HepG2 (cell line): ENCODE results near the gene PMM2. TPM values are rescaled to one million over a fixed set of nuclear protein-coding genes. Genes with fewer than 3 reads are reported as not detected.

Source experiments
- ATAC-seq: fragments of 200-7000 bp; cut with Tn5 transposase; 3 replicates; pipeline ENCODE4 v1.9.1; 2020; ENCODE audit warnings: mild to moderate bottlenecking, moderate library complexity
- BruUV-seq: library from RNA; stranded (reverse); fragments of 400-500 nt; replicated peaks from 2 replicates; lab custom pipeline; 2021; lab: Mats Ljungman, UMichigan
- CTCF ChIA-PET: fragments of 300-600 bp; formaldehyde crosslinking; extraction: SDS; loops from one replicate; lab custom pipeline; 2021; ENCODE audit warnings: low total read pairs, inconsistent platforms, low intra/inter-chr PET ratio; lab: Yijun Ruan, JAX
- POLR2A ChIA-PET: fragments of 350-600 bp; sonication (Branson Sonifier 250); formaldehyde crosslinking; loops from one replicate; lab custom pipeline; 2020; ENCODE audit warnings: antibody characterized with exemption, inconsistent platforms; lab: Yijun Ruan, JAX
- DNase-seq: peaks from one replicate; pipeline ENCODE4 v3.0.0-alpha.2; 2015; ENCODE audit warnings: low spot score
- FAIRE-seq: peaks from 3 replicates; lab custom pipeline; 2011; peaks lifted over from hg19 to GRCh38; lab: Jason Lieb, UNC
- H2AFZ ChIP-seq: one replicate; pipeline ENCODE4 v1.6.1; 2011; ENCODE audit warnings: low read length, inconsistent platforms
- H3K27ac ChIP-seq: fragments of 300-600 bp; 3 replicates; pipeline ENCODE4 v1.8.0; 2011; ENCODE audit warnings: mixed run types, mild to moderate bottlenecking, mixed read lengths, low read length, inconsistent platforms; ENCODE audit not compliant: insufficient read depth; ENCODE audit errors: extremely low read length
- H3K27me3 ChIP-seq, 2 experiments: fragments of 200-600 bp in 1 of 2; 2 replicates in 1 of 2; 3 replicates in 1 of 2; pipeline versions ENCODE4 v1.6.0 to v1.8.0; 2011; ENCODE audit warnings: low read length in 2 of 2, mild to moderate bottlenecking in 2 of 2, moderate library complexity in 2 of 2, inconsistent platforms in 1 of 2; ENCODE audit not compliant: insufficient read depth in 2 of 2, control insufficient read depth in 1 of 2
- H3K36me3 ChIP-seq, 2 experiments: fragments of 200-600 bp in 1 of 2; replicated peaks in 1 of 2; 2 replicates in 1 of 2; 3 replicates in 1 of 2; pipeline versions ENCODE4 v1.5.1 to v1.8.0; 2011; ENCODE audit warnings: low read length in 2 of 2, inconsistent platforms in 1 of 2; ENCODE audit not compliant: insufficient read depth in 2 of 2, control insufficient read depth in 1 of 2
- H3K4me1 ChIP-seq: 2 replicates; pipeline ENCODE4 v1.5.1; 2012; ENCODE audit warnings: low read length, inconsistent platforms; ENCODE audit not compliant: insufficient read depth
- H3K4me2 ChIP-seq: 2 replicates; pipeline ENCODE4 v1.6.0; 2011; ENCODE audit warnings: low read depth, low read length, inconsistent platforms
- H3K4me3 ChIP-seq, 3 experiments: fragments of 200-600 bp in 1 of 3; sonication (generic), shearing (Covaris generic) in 1 of 3; replicated peaks in 1 of 3; 2 replicates each; pipeline ENCODE4 v1.5.1; 2011 to 2016; ENCODE audit warnings: low read length in 3 of 3, inconsistent platforms in 2 of 3, low read depth in 2 of 3, mild to moderate bottlenecking in 2 of 3, control low read depth in 1 of 3, mixed read lengths in 1 of 3; ENCODE audit not compliant: insufficient read depth in 1 of 3
- H3K79me2 ChIP-seq: one replicate; pipeline ENCODE4 v1.6.1; 2011; ENCODE audit warnings: low read length, inconsistent platforms; ENCODE audit not compliant: insufficient read depth
- H3K9ac ChIP-seq: 2 replicates; pipeline ENCODE4 v1.6.0; 2011; ENCODE audit warnings: mild to moderate bottlenecking, low read depth, low read length, inconsistent platforms; ENCODE audit not compliant: insufficient read depth
- H3K9me3 ChIP-seq: 2 replicates; pipeline ENCODE4 v1.5.1; 2012; ENCODE audit warnings: mild to moderate bottlenecking, low read length
- H4K20me1 ChIP-seq: 2 replicates; pipeline ENCODE4 v1.6.0; 2011; ENCODE audit warnings: inconsistent platforms, mild to moderate bottlenecking, low read length, moderate library complexity; ENCODE audit not compliant: insufficient read depth
- BRCA1 ChIP-seq: sonication (generic); formaldehyde crosslinking; IDR thresholded peaks from 2 replicates; pipeline ENCODE4 v1.4.0; 2020; ENCODE audit warnings: missing genetic modification reagents
- CBX5 ChIP-seq: sonication (generic); formaldehyde crosslinking; IDR thresholded peaks from 2 replicates; pipeline ENCODE4 v1.4.0; 2020; ENCODE audit warnings: missing genetic modification reagents, borderline replicate concordance
- ELF4 ChIP-seq: sonication (generic); formaldehyde crosslinking; IDR thresholded peaks from 2 replicates; pipeline ENCODE4 v1.5.0; 2020; ENCODE audit warnings: missing genetic modification reagents, mild to moderate bottlenecking, moderate library complexity, borderline replicate concordance
- EZH2 ChIP-seq: conservative IDR thresholded peaks from 2 replicates; pipeline ENCODE4 v1.6.1; 2012; ENCODE audit warnings: mild to moderate bottlenecking, low read depth, low read length, moderate library complexity
- FOXK2 ChIP-seq: fragments of 450-650 bp; IDR thresholded peaks from 2 replicates; pipeline ENCODE4 v1.6.1; 2016
- KAT7 ChIP-seq: IDR thresholded peaks from 2 replicates; pipeline ENCODE4 v1.6.1; 2018; ENCODE audit warnings: borderline replicate concordance, missing compliant biosample characterization
- MATR3 ChIP-seq: sonication (generic); formaldehyde crosslinking; IDR thresholded peaks from 2 replicates; pipeline ENCODE4 v1.4.0; 2020; ENCODE audit warnings: missing genetic modification reagents
- POLR2A ChIP-seq, 2 experiments: IDR thresholded peaks; 2 replicates each; pipeline ENCODE4 v1.6.1; 2011; ENCODE audit warnings: low read depth in 2 of 2, low read length in 2 of 2, mild to moderate bottlenecking in 1 of 2, moderate library complexity in 1 of 2; ENCODE audit not compliant: insufficient read depth in 1 of 2
- POLR2G ChIP-seq: fragments of 200-400 bp; formaldehyde crosslinking; IDR thresholded peaks from 2 replicates; pipeline ENCODE4 v1.6.1; 2018; ENCODE audit warnings: mild to moderate bottlenecking, low read depth, low read length, moderate library complexity
- SMARCE1 ChIP-seq: fragments of 450-650 bp; IDR thresholded peaks from 2 replicates; pipeline ENCODE4 v1.6.1; 2017; ENCODE audit warnings: borderline replicate concordance
- SP1 ChIP-seq, 2 experiments: fragments of 450-650 bp in 1 of 2; sonication (generic) in 1 of 2; formaldehyde crosslinking in 1 of 2; IDR thresholded peaks; 2 replicates each; pipeline versions ENCODE4 v1.4.0 to v1.6.1; 2016 to 2020; ENCODE audit warnings: missing genetic modification reagents in 1 of 2
- SP140L ChIP-seq: sonication (generic); formaldehyde crosslinking; IDR thresholded peaks from 2 replicates; pipeline ENCODE4 v1.4.0; 2020; ENCODE audit warnings: missing genetic modification reagents, borderline replicate concordance
- SP2 ChIP-seq: sonication (generic); formaldehyde crosslinking; IDR thresholded peaks from 2 replicates; pipeline ENCODE4 v1.5.1; 2020; ENCODE audit warnings: mild to moderate bottlenecking, missing genetic modification reagents
- STAG1 ChIP-seq: sonication (generic); formaldehyde crosslinking; IDR thresholded peaks from 2 replicates; pipeline ENCODE4 v1.4.0; 2020; ENCODE audit warnings: missing genetic modification reagents
- ZFAT ChIP-seq: sonication (generic); formaldehyde crosslinking; conservative IDR thresholded peaks from 2 replicates; pipeline ENCODE4 v1.8.1; 2023; ENCODE audit warnings: missing genetic modification reagents, inconsistent platforms
- ZFP1 ChIP-seq: IDR thresholded peaks from 2 replicates; pipeline ENCODE4 v1.6.1; 2016
- ZNF260 ChIP-seq: sonication (generic); formaldehyde crosslinking; IDR thresholded peaks from 2 replicates; pipeline ENCODE4 v1.4.0; 2020; ENCODE audit warnings: missing genetic modification reagents, low read depth, mild to moderate bottlenecking, borderline replicate concordance
- ZNF598 ChIP-seq: sonication (generic); formaldehyde crosslinking; IDR thresholded peaks from 2 replicates; pipeline ENCODE4 v1.5.1; 2020; ENCODE audit warnings: mild to moderate bottlenecking, missing genetic modification reagents, borderline replicate concordance
- ZNF75D ChIP-seq: sonication (generic); formaldehyde crosslinking; IDR thresholded peaks from 2 replicates; pipeline ENCODE4 v1.8.1; 2023; ENCODE audit warnings: missing genetic modification reagents, mild to moderate bottlenecking, borderline replicate concordance
- ZNF841 ChIP-seq: sonication (generic); formaldehyde crosslinking; IDR thresholded peaks from 2 replicates; pipeline ENCODE4 v1.8.1; 2023; ENCODE audit warnings: missing genetic modification reagents, borderline replicate concordance
- ZZZ3 ChIP-seq: sonication (generic); formaldehyde crosslinking; IDR thresholded peaks from 2 replicates; pipeline ENCODE4 v1.4.0; 2020; ENCODE audit warnings: missing genetic modification reagents, mild to moderate bottlenecking, borderline replicate concordance
- WGBS: methylation state at CpG from one replicate; pipeline ENCODE4 v1.1.6; 2017; ENCODE audit warnings: low lambda C conversion rate; 5-methylcytosine and 5-hydroxymethylcytosine counted together
- in situ Hi-C: cut with HindIII; loops from 2 replicates; pipeline ENCODE4 v1.10.0; 2017; ENCODE audit warnings: low pct_unique_long_range_greater_than_20kb; ENCODE audit not compliant: extremely low pct_ligation_motif_present
- intact Hi-C: fragments of 100-400 bp; cut with micrococcal nuclease; formaldehyde crosslinking; loops from one replicate; pipeline ENCODE4 v1.10.0; 2022; ENCODE audit not compliant: unreplicated experiment
- polyA plus RNA-seq, 8 experiments: library from polyadenylated mRNA; depleted of rRNA in 3 of 8; stranded (reverse) in 7 of 8; unstranded in 1 of 8; fragments of >200 nt; fragmentation: Illumina TruSeq in 4 of 8; extraction: Trizol in 4 of 8; gene quantifications; 2 replicates each; pipeline versions ENCODE4 v1.2.1 to v1.2.3, GENCODE V29; 2011 to 2016; ENCODE audit warnings: low read depth in 4 of 8, missing spikeins in 1 of 8, mixed read lengths in 1 of 8; ENCODE audit not compliant: insufficient read depth in 1 of 8
- total RNA-seq, 5 experiments: library from RNA; depleted of rRNA; stranded (reverse); fragments of >200 nt; fragmentation: Illumina TruSeq; extraction: Trizol; gene quantifications; 2 replicates each; pipeline ENCODE4 v1.2.3, GENCODE V29; 2016; ENCODE audit warnings: low read depth in 1 of 5
- TF ChIP-seq, protein P1 (sequence below): sonication (generic); formaldehyde crosslinking; IDR thresholded peaks from 2 replicates; pipeline ENCODE4 v1.8.1; 2023; ENCODE audit warnings: mild to moderate bottlenecking, moderate library complexity, missing genetic modification reagents
- TF ChIP-seq, protein P2 (sequence below): sonication (generic); formaldehyde crosslinking; IDR thresholded peaks from 2 replicates; pipeline ENCODE4 v1.4.0; 2020; ENCODE audit warnings: mild to moderate bottlenecking, missing genetic modification reagents

Gene PMM2
- total and polyA plus RNA-seq, 2 of the 13 experiments (the other 11 are each of a cell fraction or from before 2014, with no cell fraction given): 52.2 to 93.7 TPM

DNA sequence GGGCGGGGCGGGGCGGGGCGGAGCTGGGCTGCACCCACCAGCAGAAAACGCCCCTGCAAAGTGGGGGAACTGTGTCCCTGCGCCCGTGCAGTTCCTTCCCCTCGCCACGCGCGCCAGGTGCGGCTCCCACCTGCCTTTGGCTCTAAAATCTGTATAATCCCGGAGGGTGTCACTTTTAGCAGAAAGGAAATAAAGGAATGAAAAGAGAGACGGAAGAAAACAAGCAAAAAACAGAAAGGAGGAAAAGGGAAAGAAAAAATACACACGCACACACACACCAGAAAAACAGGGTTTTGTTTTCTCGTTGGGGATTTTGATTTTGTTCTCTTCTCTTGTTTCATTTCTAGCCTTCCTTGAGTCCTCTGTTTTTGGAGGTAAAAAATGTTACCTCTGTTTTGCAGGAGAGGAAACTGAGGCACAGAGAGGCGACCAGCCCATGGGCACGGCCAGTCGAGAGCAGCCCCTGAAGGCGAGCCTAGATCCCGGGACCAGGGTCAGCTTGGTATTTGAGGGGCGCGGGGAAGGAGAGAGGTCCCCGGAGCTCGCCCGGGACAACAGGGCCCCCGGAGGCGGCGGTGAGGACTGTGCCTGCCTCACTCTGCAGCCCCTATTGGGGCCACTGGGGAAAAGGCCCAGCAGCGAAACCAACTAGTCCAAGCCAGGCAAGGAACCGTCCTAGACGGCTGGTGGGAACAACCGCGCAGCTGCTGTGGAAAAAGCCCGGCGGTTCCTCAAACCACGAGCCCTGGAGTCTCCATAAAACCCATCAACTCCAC lies 71.8 kb downstream of the PMM2 start:
- in situ Hi-C loops: no loop called here
- Histone ChIP-seq H3K27me3 (no peaks in the 10 kb centered on the region; a peak in 1 of 5 replicates), H3K27ac (peak overlapping the region; percentile 46), H2AFZ (no peak overlapping the region), H3K36me3 (no peaks in the 10 kb centered on the region), H3K4me1 (peaks cover 76% of the 10 kb centered on the region), H4K20me1 (peaks cover 31% of the 10 kb centered on the region; the same call in 1 of the 2 replicates), H3K4me3 (peak overlapping the region; percentile 55 to 76 (median 71)), H3K9ac (peak overlapping the region; percentile 69), H3K9me3 (no peaks in the 10 kb centered on the region), H3K79me2 (peaks cover 41% of the 10 kb centered on the region), H3K4me2 (peak overlapping the region; percentile 96)
- DNase-seq (peak; percentile 65), ATAC-seq (peak; percentile 54), FAIRE-seq (no peak)
- ChIA-PET POLR2A (interaction anchor here (0.9 to 10.4 kb wide), 18 partner anchors 9 to 223 kb away, joined by 3 to 235 read pairs (median 4); partner anchors contain the start of genes HAPSTR1, LITAFD, PMM2 and TMEM186), CTCF (interaction anchor here (1.7 kb wide), 1 partner anchor 11 kb away, joined by 6 read pairs; no protein-coding TSS in a partner anchor)
- BruUV-seq: TSS peak; percentile 55
- intact Hi-C loops: loop anchor here (5.0 kb wide), 1 partner anchor 223 kb away; the partner anchor contains the start of gene HAPSTR1
- WGBS: 5% methylated on average over 37 of the region's 37 CpGs
- TF ChIP-seq ZFAT (CRISPR knock-in tag) (no peak; the same call in 1 of the 2 replicates), SP140L (CRISPR knock-in tag) (no peak), FOXK2 (peak; percentile 25; the same call in 1 of the 2 replicates), POLR2A (IDR thresholded peaks at IDR 0.05; ENCODE audit: insufficient read depth in 1 of 2, low read depth in 2 of 2, low read length in 2 of 2) (no peak), ZZZ3 (CRISPR knock-in tag) (no peak), EZH2 (no peak), ELF4 (CRISPR knock-in tag) (no peak; the same call in 1 of the 2 replicates), SP1 (IDR thresholded peaks at IDR 0.05) (no peak), SP1 (CRISPR knock-in tag; IDR thresholded peaks at IDR 0.05) (peak; percentile 90), ZNF75D (CRISPR knock-in tag) (no peak), ZNF841 (CRISPR knock-in tag) (0 out of 2 replicates have a peak, but pooled peaks have one; percentile 52), ZNF598 (CRISPR knock-in tag) (peak; percentile 78; the same call in 1 of the 2 replicates), ZNF260 (CRISPR knock-in tag) (no peak), ZFP1 (CRISPR knock-in tag) (no peak), POLR2G (peak; percentile 61; the same call in 1 of the 2 replicates), CBX5 (CRISPR knock-in tag) (peak; percentile 65; the same call in 1 of the 2 replicates), STAG1 (CRISPR knock-in tag) (peak; percentile 27; the same call in 1 of the 2 replicates), BRCA1 (CRISPR knock-in tag) (peak; percentile 37; the same call in 1 of the 2 replicates), KAT7 (CRISPR knock-in tag) (no peak; the same call in 1 of the 2 replicates), SP2 (CRISPR knock-in tag) (peak; percentile 25; the same call in 1 of the 2 replicates), SMARCE1 (no peak), MATR3 (CRISPR knock-in tag) (no peak)
- TF ChIP-seq, protein P1, sequence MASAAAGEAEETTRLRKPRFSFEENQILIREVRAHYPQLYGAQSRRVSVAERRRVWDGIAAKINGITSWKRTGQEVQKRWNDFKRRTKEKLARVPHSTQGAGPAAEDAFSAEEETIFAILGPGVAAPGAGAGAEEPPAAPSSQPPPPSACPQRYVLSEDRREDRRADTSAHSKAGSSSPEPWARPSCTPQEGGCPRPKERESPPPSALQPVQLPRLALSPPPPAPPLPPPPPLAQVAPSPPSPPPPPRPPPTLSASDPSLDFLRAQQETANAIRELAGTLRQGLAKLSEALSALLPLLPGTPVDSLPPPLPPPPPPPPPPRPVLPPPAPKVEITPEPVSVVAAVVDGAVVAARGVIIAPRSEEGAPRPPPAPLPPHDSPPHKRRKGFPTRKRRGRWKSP (CRISPR knock-in tag): peak; percentile 63
- TF ChIP-seq, protein P2, sequence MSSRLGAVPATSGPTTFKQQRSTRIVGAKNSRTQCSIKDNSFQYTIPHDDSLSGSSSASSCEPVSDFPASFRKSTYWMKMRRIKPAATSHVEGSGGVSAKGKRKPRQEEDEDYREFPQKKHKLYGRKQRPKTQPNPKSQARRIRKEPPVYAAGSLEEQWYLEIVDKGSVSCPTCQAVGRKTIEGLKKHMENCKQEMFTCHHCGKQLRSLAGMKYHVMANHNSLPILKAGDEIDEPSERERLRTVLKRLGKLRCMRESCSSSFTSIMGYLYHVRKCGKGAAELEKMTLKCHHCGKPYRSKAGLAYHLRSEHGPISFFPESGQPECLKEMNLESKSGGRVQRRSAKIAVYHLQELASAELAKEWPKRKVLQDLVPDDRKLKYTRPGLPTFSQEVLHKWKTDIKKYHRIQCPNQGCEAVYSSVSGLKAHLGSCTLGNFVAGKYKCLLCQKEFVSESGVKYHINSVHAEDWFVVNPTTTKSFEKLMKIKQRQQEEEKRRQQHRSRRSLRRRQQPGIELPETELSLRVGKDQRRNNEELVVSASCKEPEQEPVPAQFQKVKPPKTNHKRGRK: peak; percentile 92
